H1 (cell line): ENCODE data around the gene ZNF765. TPM values are rescaled to one million over a fixed set of nuclear protein-coding genes. Genes with fewer than 3 reads are reported as not detected.

Experiments used
- CTCF ChIA-PET: fragments of 300-600 bp; sonication (Branson Sonifier 250); formaldehyde crosslinking; loops from one replicate; lab custom pipeline; 2021; ENCODE audit not compliant: partially characterized antibody; lab: Charles Lee
- POLR2A ChIA-PET: fragments of 300-600 bp; sonication (Branson Sonifier 250); formaldehyde crosslinking; loops from one replicate; lab custom pipeline; 2021; ENCODE audit warnings: inconsistent platforms; ENCODE audit not compliant: partially characterized antibody; lab: Charles Lee
- DNase-seq, 2 experiments: peaks; one replicate each; pipeline versions ENCODE4 v3.0.0 to v3.0.0-alpha.2; 2010 to 2022; ENCODE audit warnings: low spot score in 2 of 2, low read depth in 1 of 2, mixed read lengths in 1 of 2
- FAIRE-seq: peaks from 2 replicates; lab custom pipeline; 2011; peaks lifted over from hg19 to GRCh38; lab: Jason Lieb, UNC
- H2AFZ ChIP-seq: 2 replicates; pipeline ENCODE4 v1.8.1; 2012; ENCODE audit warnings: low read length, inconsistent platforms
- H2AK5ac ChIP-seq: 2 replicates; pipeline ENCODE4 v1.6.1; 2013; ENCODE audit warnings: low read depth, low read length
- H2BK120ac ChIP-seq: replicated peaks from 2 replicates; pipeline ENCODE3; 2013; ENCODE audit warnings: low read depth, low read length, inconsistent platforms
- H2BK12ac ChIP-seq: 2 replicates; pipeline ENCODE4 v1.6.1; 2013; ENCODE audit warnings: low read depth, low read length
- H2BK15ac ChIP-seq: 2 replicates; pipeline ENCODE4 v1.6.1; 2013; ENCODE audit warnings: low read length
- H2BK20ac ChIP-seq: 2 replicates; pipeline ENCODE4 v1.6.1; 2013; ENCODE audit warnings: low read length
- H2BK5ac ChIP-seq: 2 replicates; pipeline ENCODE4 v1.6.1; 2013; ENCODE audit warnings: low read depth, low read length
- H3K14ac ChIP-seq: 2 replicates; pipeline ENCODE4 v1.6.1; 2013; ENCODE audit warnings: inconsistent platforms; ENCODE audit not compliant: insufficient read length
- H3K18ac ChIP-seq: 2 replicates; pipeline ENCODE4 v1.6.1; 2013; ENCODE audit warnings: low read length; ENCODE audit errors: extremely low read depth
- H3K23ac ChIP-seq: 2 replicates; pipeline ENCODE4 v1.6.1; 2013; ENCODE audit warnings: inconsistent platforms; ENCODE audit not compliant: insufficient read length
- H3K23me2 ChIP-seq: 2 replicates; pipeline ENCODE4 v1.6.1; 2013; ENCODE audit warnings: low read depth, low read length
- H3K27ac ChIP-seq: 2 replicates; pipeline ENCODE4 v1.6.1; 2011; ENCODE audit warnings: low read depth, low read length, inconsistent platforms
- H3K27me3 ChIP-seq, 4 experiments: replicated peaks in 1 of 4; 1 replicate in 1 of 4; 2 replicates in 3 of 4; pipeline versions ENCODE4 v1.6.1 to v1.8.1; 2011 to 2013; ENCODE audit warnings: low read length in 3 of 4, mild to moderate bottlenecking in 3 of 4, inconsistent platforms in 2 of 4, mixed read lengths in 2 of 4, moderate library complexity in 1 of 4; ENCODE audit not compliant: control insufficient read depth in 3 of 4, insufficient read depth in 3 of 4; ENCODE audit errors: extremely low read depth in 1 of 4
- H3K36me3 ChIP-seq, 4 experiments: 2 replicates each; pipeline versions ENCODE4 v1.6.1 to v1.8.1; 2011 to 2013; ENCODE audit warnings: mild to moderate bottlenecking in 4 of 4, low read length in 3 of 4, moderate library complexity in 2 of 4, control low read depth in 1 of 4, inconsistent platforms in 1 of 4; ENCODE audit not compliant: insufficient read depth in 4 of 4, control insufficient read depth in 2 of 4
- H3K4ac ChIP-seq: replicated peaks from 2 replicates; pipeline ENCODE3; 2013; ENCODE audit warnings: low read length, low read depth, mixed read lengths, inconsistent platforms; ENCODE audit not compliant: insufficient read length
- H3K4me1 ChIP-seq, 4 experiments: replicated peaks in 1 of 4; 1 replicate in 1 of 4; 2 replicates in 3 of 4; pipeline versions ENCODE4 v1.6.1 to v1.8.1; 2011 to 2013; ENCODE audit warnings: low read length in 3 of 4, inconsistent platforms in 2 of 4, mixed read lengths in 1 of 4; ENCODE audit not compliant: insufficient read depth in 4 of 4, control insufficient read depth in 3 of 4
- H3K4me2 ChIP-seq, 2 experiments: 2 replicates each; pipeline versions ENCODE4 v1.6.1 to v1.8.1; 2011 to 2013; ENCODE audit warnings: low read depth in 2 of 2, low read length in 2 of 2, control low read depth in 1 of 2, inconsistent platforms in 1 of 2, mild to moderate bottlenecking in 1 of 2; ENCODE audit not compliant: insufficient read depth in 1 of 2
- H3K4me3 ChIP-seq, 4 experiments: fragments of 200-600, 300-600 bp in 1 of 4; sonication (generic), shearing (Covaris generic), sonication (Bioruptor Twin) in 1 of 4; 2 replicates each; pipeline versions ENCODE4 v1.5.1 to v1.8.1; 2011 to 2016; ENCODE audit warnings: low read length in 4 of 4, low read depth in 3 of 4, control low read depth in 2 of 4, inconsistent platforms in 2 of 4, mild to moderate bottlenecking in 2 of 4, mixed read lengths in 1 of 4, moderate library complexity in 1 of 4; ENCODE audit not compliant: insufficient read depth in 2 of 4; ENCODE audit errors: extremely low read depth in 1 of 4
- H3K56ac ChIP-seq: replicated peaks from 2 replicates; pipeline ENCODE3; 2013; ENCODE audit warnings: low read depth, mild to moderate bottlenecking, mixed read lengths, low read length, inconsistent platforms; ENCODE audit not compliant: insufficient read length
- H3K79me1 ChIP-seq: 2 replicates; pipeline ENCODE4 v1.6.1; 2013; ENCODE audit warnings: low read depth, low read length, control low read depth
- H3K79me2 ChIP-seq, 2 experiments: 2 replicates each; pipeline versions ENCODE4 v1.6.1 to v1.8.1; 2012 to 2013; ENCODE audit warnings: low read length in 2 of 2, mild to moderate bottlenecking in 2 of 2, inconsistent platforms in 1 of 2; ENCODE audit not compliant: insufficient read depth in 2 of 2, control insufficient read depth in 1 of 2
- H3K9ac ChIP-seq, 4 experiments: replicated peaks in 1 of 4; 1 replicate in 1 of 4; 2 replicates in 3 of 4; pipeline versions ENCODE4 v1.6.1 to v1.8.1; 2011 to 2013; ENCODE audit warnings: low read depth in 3 of 4, low read length in 3 of 4, control low read depth in 2 of 4, mild to moderate bottlenecking in 2 of 4, moderate library complexity in 2 of 4, inconsistent platforms in 1 of 4; ENCODE audit errors: extremely low read depth in 1 of 4
- H3K9me3 ChIP-seq, 2 experiments: 2 replicates each; pipeline versions ENCODE4 v1.6.1 to v1.8.1; 2012 to 2013; ENCODE audit warnings: mild to moderate bottlenecking in 2 of 2, moderate library complexity in 2 of 2, control low read depth in 1 of 2, inconsistent platforms in 1 of 2, low read depth in 1 of 2, low read length in 1 of 2, mixed read lengths in 1 of 2; ENCODE audit not compliant: insufficient read depth in 2 of 2
- H4K20me1 ChIP-seq, 2 experiments: replicated peaks in 1 of 2; 2 replicates each; pipeline versions ENCODE3 to v1.8.1; 2011 to 2013; ENCODE audit warnings: inconsistent platforms in 2 of 2, low read length in 2 of 2, mild to moderate bottlenecking in 1 of 2; ENCODE audit not compliant: insufficient read depth in 2 of 2, control insufficient read depth in 1 of 2
- H4K5ac ChIP-seq: 2 replicates; pipeline ENCODE4 v1.6.1; 2013; ENCODE audit warnings: low read length, low read depth, mixed read lengths, inconsistent platforms; ENCODE audit not compliant: insufficient read length
- H4K8ac ChIP-seq: 2 replicates; pipeline ENCODE4 v1.8.0; 2013; ENCODE audit warnings: mild to moderate bottlenecking, moderate library complexity, low read length, inconsistent platforms; ENCODE audit not compliant: insufficient read depth; ENCODE audit errors: extremely low read depth
- H4K91ac ChIP-seq: replicated peaks from 2 replicates; pipeline ENCODE3; 2013; ENCODE audit warnings: low read length, mixed read lengths, inconsistent platforms; ENCODE audit not compliant: insufficient read length
- ASH2L ChIP-seq: fragments of 200-600, 300-600 bp; sonication (generic); IDR thresholded peaks from one replicate; pipeline ENCODE4 v1.7.1; 2017; ENCODE audit warnings: low read length
- KDM4A ChIP-seq: IDR thresholded peaks from one replicate; pipeline ENCODE4 v1.7.1; 2012; ENCODE audit warnings: low read depth, mild to moderate bottlenecking, moderate library complexity, low read length, inconsistent platforms; ENCODE audit not compliant: severe bottlenecking
- RAD21 ChIP-seq, 2 experiments: IDR thresholded peaks in 1 of 2; conservative IDR thresholded peaks in 1 of 2; 2 replicates each; pipeline ENCODE4 v1.6.1; 2011; ENCODE audit warnings: low read depth in 2 of 2, low read length in 2 of 2, improper control_type of control experiment in 1 of 2, inconsistent platforms in 1 of 2, mild to moderate bottlenecking in 1 of 2, moderate library complexity in 1 of 2
- SP4 ChIP-seq: IDR thresholded peaks from 2 replicates; pipeline ENCODE4 v1.6.1; 2012; ENCODE audit warnings: low read length, inconsistent platforms
- SUZ12 ChIP-seq: fragments of 200-600 bp; sonication (generic); IDR thresholded peaks from 2 replicates; pipeline ENCODE4 v1.6.1; 2012; ENCODE audit warnings: mild to moderate bottlenecking, inconsistent platforms, low read length, moderate library complexity, mixed read lengths
- TAF1 ChIP-seq: IDR thresholded peaks from 2 replicates; pipeline ENCODE4 v1.6.1; 2011; ENCODE audit warnings: mild to moderate bottlenecking, low read depth, low read length
- WGBS, 2 experiments: shearing (Covaris generic) in 1 of 2; methylation state at CpG; one replicate each; pipeline versions ENCODE4 v1.1.6 to v1.1.7; 2013 to 2015; ENCODE audit warnings: low lambda C conversion rate in 2 of 2, mixed read lengths in 2 of 2, inconsistent platforms in 1 of 2, low coverage in 1 of 2, missing lambda C conversion rate in 1 of 2; ENCODE audit not compliant: insufficient replicate concordance in 2 of 2, insufficient coverage in 1 of 2, insufficient read length in 1 of 2; ENCODE audit errors: extremely low coverage in 1 of 2, missing lambda C conversion rate in 1 of 2; 5-methylcytosine and 5-hydroxymethylcytosine counted together
- polyA plus RNA-seq, 7 experiments: library from polyadenylated mRNA; depleted of rRNA in 3 of 7; stranded (reverse) in 5 of 7; unstranded in 2 of 7; fragments of >200 nt in 5 of 7; fragments of 200-250 nt in 2 of 7; gene quantifications; 1 replicate in 5 of 7; 2 replicates in 1 of 7; 4 replicates in 1 of 7; pipeline versions ENCODE4 v1.2.1 to v1.2.3, GENCODE V29; 2011 to 2013; ENCODE audit warnings: missing spikeins in 2 of 7, mixed read lengths in 2 of 7
- total RNA-seq: library from RNA; stranded (reverse); fragmentation: NEBNext Ultra II Directional; extraction: Animal tissue kit (Norgen Biotek cat#: 25700); gene quantifications from 2 replicates; pipeline ENCODE4 v1.2.1, GENCODE V29; 2021
- TF ChIP-seq, protein P1 (sequence below): IDR thresholded peaks from 2 replicates; pipeline ENCODE4 v1.6.1; 2011; ENCODE audit warnings: low read length, improper control_type of control experiment

The ZNF765 gene
- total and polyA plus RNA-seq, 2 of the 8 experiments (the other 6 are each of a cell fraction or from before 2014, with no cell fraction given): 4.5 to 22.3 TPM

DNA sequence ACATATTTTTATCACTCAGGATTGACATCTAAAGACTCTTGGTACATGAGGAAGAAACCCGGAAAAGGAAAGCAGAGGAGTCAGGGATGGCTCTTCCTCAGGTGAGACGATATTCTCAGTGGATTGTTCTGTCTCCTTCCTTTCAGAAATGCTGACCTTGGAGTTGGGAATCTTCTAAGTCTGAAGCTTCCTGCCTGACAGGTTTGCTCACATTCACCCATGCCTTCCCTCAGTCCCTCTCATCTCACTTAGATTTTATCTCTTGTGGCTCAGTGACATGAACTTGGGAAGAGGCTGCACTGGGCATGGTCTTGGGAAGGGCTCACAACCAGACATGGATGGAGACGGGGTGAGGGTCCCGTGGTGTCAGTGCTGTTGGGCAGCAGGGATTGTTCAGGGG is 22.8 kb upstream of the ZNF765 start:
- Histone ChIP-seq H2BK15ac (no peak overlapping the region), H3K9ac (no peak overlapping the region), H4K5ac (no peak overlapping the region), H2BK5ac (no peak overlapping the region), H3K79me2 (peaks cover 0 to 33% of the 10 kb centered on the region in 2 experiments; a peak in 3 of 4 replicates), H3K79me1 (no peaks in the 10 kb centered on the region; the same call in 1 of the 2 replicates), H3K4me2 (no peak overlapping the region), H4K20me1 (peaks cover 0 to 5% of the 10 kb centered on the region in 2 experiments), H3K27ac (no peak overlapping the region), H2BK12ac (no peak overlapping the region), H3K9me3 (no peaks in the 10 kb centered on the region), H2BK20ac (no peak overlapping the region), H3K14ac (no peak overlapping the region), H3K56ac (no peak overlapping the region), H3K27me3 (no peaks in the 10 kb centered on the region), H2AK5ac (no peak overlapping the region), H2AFZ (no peak overlapping the region), H3K18ac (no peak overlapping the region), H3K23me2 (no peaks in the 10 kb centered on the region), H4K91ac (no peak overlapping the region), H2BK120ac (no peak overlapping the region), H3K23ac (no peak overlapping the region), H3K36me3 (peaks cover 0 to 30% (median 12%) of the 10 kb centered on the region in 4 experiments; a peak in 5 of 8 replicates), H3K4me1 (peaks cover 0 to 3% (median 1%) of the 10 kb centered on the region in 4 experiments; a peak in 4 of 7 replicates), H4K8ac (no peak overlapping the region), H3K4me3 (no peak overlapping the region), H3K4ac (no peak overlapping the region)
- TF ChIP-seq RAD21 (IDR thresholded peaks at IDR 0.05 in 1 of 2, conservative IDR thresholded peaks at IDR 0.05 in 1 of 2; ENCODE audit: low read depth in 2 of 2, low read length in 2 of 2) (no peak), KDM4A (no peak), SP4 (no peak), SUZ12 (no peak), ASH2L (no peak), TAF1 (no peak)
- TF ChIP-seq, protein P1, sequence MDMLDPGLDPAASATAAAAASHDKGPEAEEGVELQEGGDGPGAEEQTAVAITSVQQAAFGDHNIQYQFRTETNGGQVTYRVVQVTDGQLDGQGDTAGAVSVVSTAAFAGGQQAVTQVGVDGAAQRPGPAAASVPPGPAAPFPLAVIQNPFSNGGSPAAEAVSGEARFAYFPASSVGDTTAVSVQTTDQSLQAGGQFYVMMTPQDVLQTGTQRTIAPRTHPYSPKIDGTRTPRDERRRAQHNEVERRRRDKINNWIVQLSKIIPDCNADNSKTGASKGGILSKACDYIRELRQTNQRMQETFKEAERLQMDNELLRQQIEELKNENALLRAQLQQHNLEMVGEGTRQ: no peak
- FAIRE-seq (no peak), DNase-seq (no peak)
- ChIA-PET CTCF (interaction anchor here (1.0 to 1.3 kb wide), 3 partner anchors 11 to 63 kb away, joined by 3 to 5 read pairs (median 3); no protein-coding TSS in a partner anchor), POLR2A (no interaction called here)
- WGBS, 2 experiments: 95% methylated on average over 4 of the region's 4 CpGs; no CpG with 5 or more reads in 1 of the 2 experiments
